WTC11 (cell line): ENCODE results near the gene AKNAD1. TPM values are rescaled to one million over a fixed set of nuclear protein-coding genes. Genes with fewer than 3 reads are reported as not detected.

ENCODE experiments used
- ATAC-seq: fragments of 200-7000 bp; cut with Tn5 transposase; 2 replicates; pipeline ENCODE4 v1.10.0; 2021; ENCODE audit warnings: mild to moderate bottlenecking, moderate library complexity
- CTCF ChIA-PET: fragments of 300-600 bp; sonication (Branson Sonifier 250); formaldehyde crosslinking; loops from one replicate; lab custom pipeline; 2021; ENCODE audit warnings: antibody characterized with exemption; lab: Charles Lee
- POLR2A ChIA-PET: fragments of 350-600 bp; sonication (Branson Sonifier 250); formaldehyde crosslinking; loops from one replicate; lab custom pipeline; 2021; ENCODE audit warnings: antibody characterized with exemption; lab: Charles Lee
- DNase-seq: peaks from one replicate; pipeline ENCODE4 v3.0.0; 2021; ENCODE audit warnings: low spot score
- H3K27ac Mint-ChIP-seq: 2 replicates; pipeline ENCODE4 v1.8.0; 2021; ENCODE audit warnings: mixed read lengths
- H3K27me3 Mint-ChIP-seq: 2 replicates; pipeline ENCODE4 v1.8.0; 2021; ENCODE audit warnings: low read depth, mild to moderate bottlenecking, moderate library complexity, mixed read lengths
- H3K36me3 Mint-ChIP-seq: 2 replicates; pipeline ENCODE4 v1.8.0; 2021; ENCODE audit warnings: mixed read lengths
- H3K4me1 Mint-ChIP-seq: 2 replicates; pipeline ENCODE4 v1.8.0; 2022; ENCODE audit warnings: mixed read lengths
- H3K4me3 Mint-ChIP-seq: 2 replicates; pipeline ENCODE4 v1.8.0; 2021; ENCODE audit warnings: mild to moderate bottlenecking, moderate library complexity, mixed read lengths
- H3K9me3 Mint-ChIP-seq: 2 replicates; pipeline ENCODE4 v1.8.0; 2021; ENCODE audit warnings: mixed read lengths
- CREM ChIP-seq: sonication (generic); formaldehyde crosslinking; IDR thresholded peaks from 2 replicates; pipeline ENCODE4 v1.8.1; 2022; ENCODE audit warnings: mild to moderate bottlenecking, missing genetic modification reagents, moderate library complexity
- E2F4 ChIP-seq: sonication (generic); formaldehyde crosslinking; IDR thresholded peaks from 2 replicates; pipeline ENCODE4 v1.8.1; 2022; ENCODE audit warnings: low read depth, mild to moderate bottlenecking, moderate library complexity, missing genetic modification reagents, borderline replicate concordance
- ESRRA ChIP-seq: sonication (generic); formaldehyde crosslinking; IDR thresholded peaks from 2 replicates; pipeline ENCODE4 v1.8.1; 2022; ENCODE audit warnings: mild to moderate bottlenecking, missing genetic modification reagents, borderline replicate concordance
- FOXJ3 ChIP-seq: sonication (generic); formaldehyde crosslinking; IDR thresholded peaks from 2 replicates; pipeline ENCODE4 v1.9.0; 2021; ENCODE audit warnings: missing genetic modification reagents, mild to moderate bottlenecking, borderline replicate concordance
- MXD4 ChIP-seq: fragments of 250-450 bp; sonication (Bioruptor Pico); IDR thresholded peaks from 2 replicates; pipeline ENCODE4 v1.8.0; 2021; ENCODE audit warnings: mild to moderate bottlenecking, moderate library complexity, borderline replicate concordance
- NFYB ChIP-seq: sonication (generic); formaldehyde crosslinking; conservative IDR thresholded peaks from 2 replicates; pipeline ENCODE4 v1.8.0; 2022; ENCODE audit warnings: low read depth, missing genetic modification reagents
- NR2C2 ChIP-seq: sonication (generic); formaldehyde crosslinking; IDR thresholded peaks from 2 replicates; pipeline ENCODE4 v1.8.0; 2022; ENCODE audit warnings: mild to moderate bottlenecking, missing genetic modification reagents
- TP53 ChIP-seq: sonication (generic); formaldehyde crosslinking; IDR thresholded peaks from 2 replicates; pipeline ENCODE4 v1.8.1; 2023; ENCODE audit warnings: mild to moderate bottlenecking, missing genetic modification reagents
- ZNF138 ChIP-seq: sonication (generic); formaldehyde crosslinking; conservative IDR thresholded peaks from 2 replicates; pipeline ENCODE4 v1.8.1; 2022; ENCODE audit warnings: mild to moderate bottlenecking, moderate library complexity, missing genetic modification reagents
- total RNA-seq: library from RNA; stranded (reverse); gene quantifications from 3 replicates; pipeline ENCODE4 v1.2.3, GENCODE V29; 2021
- TF ChIP-seq, protein P1 (sequence below): fragments of 250-450 bp; sonication (Bioruptor Pico); IDR thresholded peaks from 2 replicates; pipeline ENCODE4 v1.9.0; 2021; ENCODE audit warnings: mild to moderate bottlenecking
- TF ChIP-seq, protein P2 (sequence below): sonication (generic); formaldehyde crosslinking; IDR thresholded peaks from 2 replicates; pipeline ENCODE4 v1.8.0; 2022; ENCODE audit warnings: missing genetic modification reagents
- TF ChIP-seq, protein P3 (sequence below): sonication (generic); formaldehyde crosslinking; IDR thresholded peaks from 2 replicates; pipeline ENCODE4 v1.8.1; 2023; ENCODE audit warnings: mild to moderate bottlenecking, missing genetic modification reagents, borderline replicate concordance

The AKNAD1 gene
- total RNA-seq, 1 experiment from 2014 or later, result not detected

GRCh38 chr1:108896146-108897145, 39.6 kb upstream of the AKNAD1 start:
- Mint-ChIP-seq H3K4me1 (peaks cover 13% of the 10 kb centered on the region), H3K9me3 (no peaks in the 10 kb centered on the region), H3K4me3 (no peak overlapping the region), H3K36me3 (0 out of 2 replicates have a peak, but pooled peaks cover 5% of the 10 kb centered on the region), H3K27ac (peak overlapping the region; percentile 53), H3K27me3 (no peaks in the 10 kb centered on the region)
- ChIA-PET CTCF (interaction anchor here (0.6 to 3.3 kb wide), 9 partner anchors 13 to 216 kb away, joined by 3 to 19 read pairs (median 4); partner anchors contain the start of gene GPSM2), POLR2A (interaction anchor here (0.5 kb wide), 1 partner anchor 122 kb away, joined by 4 read pairs; no protein-coding TSS in a partner anchor)
- peak; percentile 72 for ATAC-seq
- TF ChIP-seq E2F4 (no peak), NFYB (CRISPR knock-in tag) (no peak), MXD4 (no peak), ZNF138 (no peak), CREM (CRISPR knock-in tag) (no peak)
- TF ChIP-seq, protein P1, sequence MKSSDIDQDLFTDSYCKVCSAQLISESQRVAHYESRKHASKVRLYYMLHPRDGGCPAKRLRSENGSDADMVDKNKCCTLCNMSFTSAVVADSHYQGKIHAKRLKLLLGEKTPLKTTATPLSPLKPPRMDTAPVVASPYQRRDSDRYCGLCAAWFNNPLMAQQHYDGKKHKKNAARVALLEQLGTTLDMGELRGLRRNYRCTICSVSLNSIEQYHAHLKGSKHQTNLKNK, result no peak
- no peak for DNase-seq

DNA sequence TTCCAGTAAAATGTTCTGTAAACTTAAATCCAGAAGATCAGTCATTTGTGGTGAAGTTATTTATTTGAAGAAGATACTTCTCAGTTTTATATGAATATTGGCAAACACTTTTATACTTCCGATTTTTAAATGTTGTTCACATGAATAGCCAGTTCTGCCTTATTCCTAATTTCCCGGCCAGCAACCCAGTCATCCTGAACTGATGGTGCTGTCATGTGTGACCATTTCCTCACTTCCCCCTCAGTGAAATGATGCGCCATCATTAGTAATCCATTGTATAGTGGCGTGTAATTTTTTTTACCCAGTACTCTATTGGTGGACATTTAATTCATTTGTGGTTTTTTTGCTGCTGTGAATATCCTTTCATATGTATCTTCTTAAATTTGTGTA, 36.2 kb upstream of the AKNAD1 start:
- no peak for ATAC-seq
- CTCF ChIA-PET, result interaction anchor here (0.9 kb wide), 1 partner anchor 25 kb away, joined by 3 read pairs; no protein-coding TSS in a partner anchor
- POLR2A ChIA-PET, result no interaction called here

GRCh38 chr1:108892356-108893140, 35.7 kb upstream of the AKNAD1 start:
- H3K27ac Mint-ChIP-seq, result no peak overlapping the region
- H3K36me3 Mint-ChIP-seq, result no peaks in the 10 kb centered on the region
- no peak for ATAC-seq
- no peak overlapping the region for H3K4me3 Mint-ChIP-seq
- ChIA-PET CTCF (interaction anchor here (0.9 kb wide), 1 partner anchor 24 kb away, joined by 3 read pairs; no protein-coding TSS in a partner anchor), POLR2A (no interaction called here)
- TF ChIP-seq, protein P2, sequence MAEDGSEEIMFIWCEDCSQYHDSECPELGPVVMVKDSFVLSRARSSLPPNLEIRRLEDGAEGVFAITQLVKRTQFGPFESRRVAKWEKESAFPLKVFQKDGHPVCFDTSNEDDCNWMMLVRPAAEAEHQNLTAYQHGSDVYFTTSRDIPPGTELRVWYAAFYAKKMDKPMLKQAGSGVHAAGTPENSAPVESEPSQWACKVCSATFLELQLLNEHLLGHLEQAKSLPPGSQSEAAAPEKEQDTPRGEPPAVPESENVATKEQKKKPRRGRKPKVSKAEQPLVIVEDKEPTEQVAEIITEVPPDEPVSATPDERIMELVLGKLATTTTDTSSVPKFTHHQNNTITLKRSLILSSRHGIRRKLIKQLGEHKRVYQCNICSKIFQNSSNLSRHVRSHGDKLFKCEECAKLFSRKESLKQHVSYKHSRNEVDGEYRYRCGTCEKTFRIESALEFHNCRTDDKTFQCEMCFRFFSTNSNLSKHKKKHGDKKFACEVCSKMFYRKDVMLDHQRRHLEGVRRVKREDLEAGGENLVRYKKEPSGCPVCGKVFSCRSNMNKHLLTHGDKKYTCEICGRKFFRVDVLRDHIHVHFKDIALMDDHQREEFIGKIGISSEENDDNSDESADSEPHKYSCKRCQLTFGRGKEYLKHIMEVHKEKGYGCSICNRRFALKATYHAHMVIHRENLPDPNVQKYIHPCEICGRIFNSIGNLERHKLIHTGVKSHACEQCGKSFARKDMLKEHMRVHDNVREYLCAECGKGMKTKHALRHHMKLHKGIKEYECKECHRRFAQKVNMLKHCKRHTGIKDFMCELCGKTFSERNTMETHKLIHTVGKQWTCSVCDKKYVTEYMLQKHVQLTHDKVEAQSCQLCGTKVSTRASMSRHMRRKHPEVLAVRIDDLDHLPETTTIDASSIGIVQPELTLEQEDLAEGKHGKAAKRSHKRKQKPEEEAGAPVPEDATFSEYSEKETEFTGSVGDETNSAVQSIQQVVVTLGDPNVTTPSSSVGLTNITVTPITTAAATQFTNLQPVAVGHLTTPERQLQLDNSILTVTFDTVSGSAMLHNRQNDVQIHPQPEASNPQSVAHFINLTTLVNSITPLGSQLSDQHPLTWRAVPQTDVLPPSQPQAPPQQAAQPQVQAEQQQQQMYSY (CRISPR knock-in tag), result no peak
- no peak for TF ChIP-seq FOXJ3
- no peak for TF ChIP-seq MXD4
- TF ChIP-seq TP53 (CRISPR knock-in tag), result no peak
- no peak for TF ChIP-seq ESRRA (CRISPR knock-in tag)
- peaks cover 23% of the 10 kb centered on the region for H3K4me1 Mint-ChIP-seq
- no peaks in the 10 kb centered on the region for H3K9me3 Mint-ChIP-seq
- H3K27me3 Mint-ChIP-seq, result no peaks in the 10 kb centered on the region
- no peak for DNase-seq

More for the DNA sequence above, 36.2 kb upstream of the AKNAD1 start:
- TF ChIP-seq NR2C2 (CRISPR knock-in tag), result no peak
- TF ChIP-seq, protein P3, sequence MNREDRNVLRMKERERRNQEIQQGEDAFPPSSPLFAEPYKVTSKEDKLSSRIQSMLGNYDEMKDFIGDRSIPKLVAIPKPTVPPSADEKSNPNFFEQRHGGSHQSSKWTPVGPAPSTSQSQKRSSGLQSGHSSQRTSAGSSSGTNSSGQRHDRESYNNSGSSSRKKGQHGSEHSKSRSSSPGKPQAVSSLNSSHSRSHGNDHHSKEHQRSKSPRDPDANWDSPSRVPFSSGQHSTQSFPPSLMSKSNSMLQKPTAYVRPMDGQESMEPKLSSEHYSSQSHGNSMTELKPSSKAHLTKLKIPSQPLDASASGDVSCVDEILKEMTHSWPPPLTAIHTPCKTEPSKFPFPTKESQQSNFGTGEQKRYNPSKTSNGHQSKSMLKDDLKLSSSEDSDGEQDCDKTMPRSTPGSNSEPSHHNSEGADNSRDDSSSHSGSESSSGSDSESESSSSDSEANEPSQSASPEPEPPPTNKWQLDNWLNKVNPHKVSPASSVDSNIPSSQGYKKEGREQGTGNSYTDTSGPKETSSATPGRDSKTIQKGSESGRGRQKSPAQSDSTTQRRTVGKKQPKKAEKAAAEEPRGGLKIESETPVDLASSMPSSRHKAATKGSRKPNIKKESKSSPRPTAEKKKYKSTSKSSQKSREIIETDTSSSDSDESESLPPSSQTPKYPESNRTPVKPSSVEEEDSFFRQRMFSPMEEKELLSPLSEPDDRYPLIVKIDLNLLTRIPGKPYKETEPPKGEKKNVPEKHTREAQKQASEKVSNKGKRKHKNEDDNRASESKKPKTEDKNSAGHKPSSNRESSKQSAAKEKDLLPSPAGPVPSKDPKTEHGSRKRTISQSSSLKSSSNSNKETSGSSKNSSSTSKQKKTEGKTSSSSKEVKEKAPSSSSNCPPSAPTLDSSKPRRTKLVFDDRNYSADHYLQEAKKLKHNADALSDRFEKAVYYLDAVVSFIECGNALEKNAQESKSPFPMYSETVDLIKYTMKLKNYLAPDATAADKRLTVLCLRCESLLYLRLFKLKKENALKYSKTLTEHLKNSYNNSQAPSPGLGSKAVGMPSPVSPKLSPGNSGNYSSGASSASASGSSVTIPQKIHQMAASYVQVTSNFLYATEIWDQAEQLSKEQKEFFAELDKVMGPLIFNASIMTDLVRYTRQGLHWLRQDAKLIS (CRISPR knock-in tag), result no peak
- H3K9me3 Mint-ChIP-seq, result no peaks in the 10 kb centered on the region
- no peak overlapping the region for H3K27ac Mint-ChIP-seq
- no peak for DNase-seq
- no peaks in the 10 kb centered on the region for H3K36me3 Mint-ChIP-seq
- no peak overlapping the region for H3K4me3 Mint-ChIP-seq
- H3K27me3 Mint-ChIP-seq, result no peaks in the 10 kb centered on the region
- H3K4me1 Mint-ChIP-seq, result peaks cover 26% of the 10 kb centered on the region
